HepG2 (cell line): Measurements from ENCODE around the gene PLSCR5. TPM values are rescaled to one million over a fixed set of nuclear protein-coding genes. Genes with fewer than 3 reads are reported as not detected.

Experiments used
- AKNA ChIP-seq: sonication (generic); formaldehyde crosslinking; IDR thresholded peaks from 2 replicates; pipeline ENCODE4 v1.4.0; 2020; ENCODE audit warnings: missing genetic modification reagents, borderline replicate concordance
- CBX5 ChIP-seq: sonication (generic); formaldehyde crosslinking; IDR thresholded peaks from 2 replicates; pipeline ENCODE4 v1.4.0; 2020; ENCODE audit warnings: missing genetic modification reagents, borderline replicate concordance
- CEBPB ChIP-seq: IDR thresholded peaks from 2 replicates; pipeline ENCODE4 v1.6.1; 2011; ENCODE audit warnings: low read depth, low read length, improper control_type of control experiment, borderline replicate concordance
- ERF ChIP-seq: IDR thresholded peaks from 2 replicates; pipeline ENCODE4 v1.6.1; 2018; ENCODE audit warnings: missing biosample characterization, missing genetic modification reagents
- GRHL1 ChIP-seq: sonication (generic); formaldehyde crosslinking; conservative IDR thresholded peaks from 2 replicates; pipeline ENCODE4 v1.8.0; 2022; ENCODE audit warnings: missing genetic modification reagents
- KMT2B ChIP-seq: IDR thresholded peaks from 2 replicates; pipeline ENCODE4 v1.6.1; 2016; ENCODE audit warnings: missing genetic modification reagents, missing compliant biosample characterization
- MTA1 ChIP-seq: sonication (generic); formaldehyde crosslinking; IDR thresholded peaks from 2 replicates; pipeline ENCODE4 v1.4.0; 2020; ENCODE audit warnings: missing genetic modification reagents, mild to moderate bottlenecking, borderline replicate concordance
- NFIC ChIP-seq: IDR thresholded peaks from 2 replicates; pipeline ENCODE4 v1.6.1; 2012; ENCODE audit warnings: mild to moderate bottlenecking, low read length, inconsistent platforms
- NFRKB ChIP-seq: fragments of 450-650 bp; IDR thresholded peaks from 2 replicates; pipeline ENCODE4 v1.6.1; 2017
- POLR2A ChIP-seq, 2 experiments: IDR thresholded peaks; 2 replicates each; pipeline ENCODE4 v1.6.1; 2011; ENCODE audit warnings: low read depth in 2 of 2, low read length in 2 of 2, mild to moderate bottlenecking in 1 of 2, moderate library complexity in 1 of 2; ENCODE audit not compliant: insufficient read depth in 1 of 2
- SALL1 ChIP-seq: sonication (generic); formaldehyde crosslinking; IDR thresholded peaks from 2 replicates; pipeline ENCODE4 v1.8.0; 2022; ENCODE audit warnings: mild to moderate bottlenecking, missing genetic modification reagents
- TMF1 ChIP-seq: sonication (generic); formaldehyde crosslinking; IDR thresholded peaks from 2 replicates; pipeline ENCODE4 v1.8.1; 2022; ENCODE audit warnings: low read depth, missing genetic modification reagents
- TOPORS ChIP-seq: sonication (generic); formaldehyde crosslinking; IDR thresholded peaks from 2 replicates; pipeline ENCODE4 v1.8.0; 2023; ENCODE audit warnings: mild to moderate bottlenecking, missing genetic modification reagents
- TRIM24 ChIP-seq: sonication (generic); formaldehyde crosslinking; IDR thresholded peaks from 2 replicates; pipeline ENCODE4 v1.8.0; 2022; ENCODE audit warnings: mild to moderate bottlenecking, missing genetic modification reagents
- ZFP36L2 ChIP-seq: sonication (generic); formaldehyde crosslinking; IDR thresholded peaks from 2 replicates; pipeline ENCODE4 v1.4.0; 2020; ENCODE audit warnings: missing genetic modification reagents
- ZNF121 ChIP-seq: sonication (generic); formaldehyde crosslinking; IDR thresholded peaks from 2 replicates; pipeline ENCODE4 v1.5.0; 2020; ENCODE audit warnings: mild to moderate bottlenecking, missing genetic modification reagents
- ZNF143 ChIP-seq: sonication (generic); formaldehyde crosslinking; IDR thresholded peaks from 2 replicates; pipeline ENCODE4 v1.4.0; 2020; ENCODE audit warnings: missing genetic modification reagents
- ZNF460 ChIP-seq: sonication (generic); formaldehyde crosslinking; IDR thresholded peaks from 2 replicates; pipeline ENCODE4 v1.5.1; 2020; ENCODE audit warnings: missing genetic modification reagents, mild to moderate bottlenecking, borderline replicate concordance
- ZNF607 ChIP-seq: sonication (generic); formaldehyde crosslinking; IDR thresholded peaks from 2 replicates; pipeline ENCODE4 v1.5.1; 2020; ENCODE audit warnings: missing genetic modification reagents, mild to moderate bottlenecking, borderline replicate concordance
- ZNF7 ChIP-seq: IDR thresholded peaks from 2 replicates; pipeline ENCODE4 v1.6.1; 2016; ENCODE audit warnings: missing biosample characterization, missing genetic modification reagents
- polyA plus RNA-seq, 8 experiments: library from polyadenylated mRNA; depleted of rRNA in 3 of 8; stranded (reverse) in 7 of 8; unstranded in 1 of 8; fragments of >200 nt; fragmentation: Illumina TruSeq in 4 of 8; extraction: Trizol in 4 of 8; gene quantifications; 2 replicates each; pipeline versions ENCODE4 v1.2.1 to v1.2.3, GENCODE V29; 2011 to 2016; ENCODE audit warnings: low read depth in 4 of 8, missing spikeins in 1 of 8, mixed read lengths in 1 of 8; ENCODE audit not compliant: insufficient read depth in 1 of 8
- total RNA-seq, 5 experiments: library from RNA; depleted of rRNA; stranded (reverse); fragments of >200 nt; fragmentation: Illumina TruSeq; extraction: Trizol; gene quantifications; 2 replicates each; pipeline ENCODE4 v1.2.3, GENCODE V29; 2016; ENCODE audit warnings: low read depth in 1 of 5
- TF ChIP-seq, protein P1 (sequence below): sonication (generic); formaldehyde crosslinking; IDR thresholded peaks from 2 replicates; pipeline ENCODE4 v1.5.1; 2020; ENCODE audit warnings: mild to moderate bottlenecking, missing genetic modification reagents, borderline replicate concordance
- TF ChIP-seq, protein P2 (sequence below): sonication (generic); formaldehyde crosslinking; IDR thresholded peaks from 2 replicates; pipeline ENCODE4 v1.5.0; 2020; ENCODE audit warnings: missing genetic modification reagents

The PLSCR5 gene
- total and polyA plus RNA-seq, 2 of the 13 experiments (the other 11 are each of a cell fraction or from before 2014, with no cell fraction given) = 0.50 TPM; not detected in 1

- TF ChIP-seq KMT2B (CRISPR knock-in tag) (peak; percentile 74; the same call in 1 of the 2 replicates), ZNF7 (CRISPR knock-in tag) (no peak), NFRKB (no peak), ERF (CRISPR knock-in tag) (0 out of 2 replicates have a peak, but pooled peaks have one; percentile 33), ZNF121 (no peak), POLR2A (IDR thresholded peaks at IDR 0.05; ENCODE audit: insufficient read depth in 1 of 2, low read depth in 2 of 2, low read length in 2 of 2) (peak; percentile 72 to 75), ZNF607 (CRISPR knock-in tag) (0 out of 2 replicates have a peak, but pooled peaks have one; percentile 50), MTA1 (CRISPR knock-in tag) (peak; percentile 76; the same call in 1 of the 2 replicates), ZNF460 (CRISPR knock-in tag) (no peak), TMF1 (CRISPR knock-in tag) (no peak), CEBPB (no peak), TOPORS (CRISPR knock-in tag) (no peak), GRHL1 (CRISPR knock-in tag) (no peak), ZFP36L2 (CRISPR knock-in tag) (no peak), NFIC (no peak), SALL1 (CRISPR knock-in tag) (peak; percentile 75; the same call in 1 of the 2 replicates), AKNA (CRISPR knock-in tag) (no peak), ZNF143 (CRISPR knock-in tag) (no peak), TRIM24 (no peak), CBX5 (0 out of 2 replicates have a peak, but pooled peaks have one; percentile 60)
- TF ChIP-seq, protein P1, sequence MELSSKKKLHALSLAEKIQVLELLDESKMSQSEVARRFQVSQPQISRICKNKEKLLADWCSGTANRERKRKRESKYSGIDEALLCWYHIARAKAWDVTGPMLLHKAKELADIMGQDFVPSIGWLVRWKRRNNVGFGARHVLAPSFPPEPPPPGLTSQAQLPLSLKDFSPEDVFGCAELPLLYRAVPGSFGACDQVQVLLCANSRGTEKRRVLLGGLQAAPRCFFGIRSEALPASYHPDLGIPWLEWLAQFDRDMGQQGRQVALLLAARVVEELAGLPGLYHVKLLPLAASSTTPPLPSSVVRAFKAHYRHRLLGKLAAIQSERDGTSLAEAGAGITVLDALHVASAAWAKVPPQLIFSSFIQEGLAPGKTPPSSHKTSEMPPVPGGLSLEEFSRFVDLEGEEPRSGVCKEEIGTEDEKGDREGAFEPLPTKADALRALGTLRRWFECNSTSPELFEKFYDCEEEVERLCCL (CRISPR knock-in tag) = no peak
- TF ChIP-seq, protein P2, sequence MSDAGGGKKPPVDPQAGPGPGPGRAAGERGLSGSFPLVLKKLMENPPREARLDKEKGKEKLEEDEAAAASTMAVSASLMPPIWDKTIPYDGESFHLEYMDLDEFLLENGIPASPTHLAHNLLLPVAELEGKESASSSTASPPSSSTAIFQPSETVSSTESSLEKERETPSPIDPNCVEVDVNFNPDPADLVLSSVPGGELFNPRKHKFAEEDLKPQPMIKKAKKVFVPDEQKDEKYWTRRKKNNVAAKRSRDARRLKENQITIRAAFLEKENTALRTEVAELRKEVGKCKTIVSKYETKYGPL (CRISPR knock-in tag) = no peak
Measured at GRCh38 chr3:146544002-146544928, 60.9 kb downstream of the PLSCR5 start, which contains the start of gene PLSCR1 (continued).
